ENCODE measurements around the gene SSR4. TPM values are rescaled to one million over a fixed set of nuclear protein-coding genes. Genes with fewer than 3 reads are reported as not detected.

The SSR4 gene
- total RNA-seq, 1 experiment from 2014 or later: 179 TPM

GRCh38 chrX:153782313-153782712 lies 12.2 kb upstream of the SSR4 start:
- no peak overlapping the region for H3K4me2 ChIP-seq (ENCODE audit: insufficient read depth, insufficient read length, low read length)
- H3K36me3 Mint-ChIP-seq (ENCODE audit: insufficient read depth in 1 of 3, low read depth in 3 of 3): peaks cover 12 to 24% (median 13%) of the 10 kb centered on the region in 3 experiments; a peak in 6 of 7 replicates
- no peak overlapping the region for H2BK120ac ChIP-seq (ENCODE audit: low read depth, low read length, poor library complexity, severe bottlenecking)
- no peak overlapping the region for H3K27ac ChIP-seq (ENCODE audit: insufficient read length, low read depth, low read length)
- no peak overlapping the region for H3K4ac ChIP-seq (ENCODE audit: low read depth, low read length)
- H4K8ac ChIP-seq (replicated peaks; ENCODE audit: insufficient read length, low read depth, low read length): no peak overlapping the region
- H2AFZ ChIP-seq (ENCODE audit: low read length): no peak overlapping the region
- peak; percentile 56 for DNase-seq
- H2BK12ac ChIP-seq (ENCODE audit: insufficient read length, low read depth, low read length): no peak overlapping the region
- H3K4me3 Mint-ChIP-seq: no peak overlapping the region
- H3T11ph ChIP-seq (ENCODE audit: low read length): no peak overlapping the region
- WGBS (ENCODE audit: extremely low coverage, insufficient read length, low lambda C conversion rate): no CpG with 5 or more reads among the region's 11 CpGs
- no peaks in the 10 kb centered on the region for H3K79me1 ChIP-seq (ENCODE audit: insufficient read depth, low read depth, low read length, poor library complexity, severe bottlenecking)
- H3K18ac ChIP-seq (ENCODE audit: insufficient read length, low read depth, low read length): no peak overlapping the region
- H3K56ac ChIP-seq (ENCODE audit: insufficient read length, low read depth, low read length): no peak overlapping the region
- no peaks in the 10 kb centered on the region for H4K20me1 ChIP-seq (ENCODE audit: control insufficient read depth, insufficient read depth, insufficient read length)
- no peak overlapping the region for H4K5ac ChIP-seq (ENCODE audit: insufficient read length, low read depth, low read length)
- no peaks in the 10 kb centered on the region for H3K4me1 ChIP-seq (ENCODE audit: insufficient read depth, low read length)
- no peaks in the 10 kb centered on the region for H3K23me2 ChIP-seq (ENCODE audit: insufficient read length, low read depth, low read length, poor library complexity, severe bottlenecking)
- H3K23ac ChIP-seq (ENCODE audit: insufficient read length, low read depth, low read length): no peak overlapping the region
- H3K14ac ChIP-seq (ENCODE audit: insufficient read depth, low read length): no peak overlapping the region
- no peak overlapping the region for H3K27ac Mint-ChIP-seq
- TF ChIP-seq CTCF (conservative IDR thresholded peaks at IDR 0.05): peak; percentile 45
- H3K9me3 ChIP-seq (ENCODE audit: control insufficient read depth, low read depth, low read length): peaks cover 8% of the 10 kb centered on the region
- H2BK15ac ChIP-seq (ENCODE audit: low read depth, low read length): no peak overlapping the region
- no peak overlapping the region for H3K9ac ChIP-seq (ENCODE audit: extremely low read depth, insufficient read length, low read length)
- peaks cover 41 to 65% of the 10 kb centered on the region in 2 experiments for H3K9me3 Mint-ChIP-seq
- H4K91ac ChIP-seq (ENCODE audit: insufficient read length, low read depth, low read length): no peak overlapping the region
- H3K79me2 ChIP-seq (ENCODE audit: insufficient read depth, low read length): no peaks in the 10 kb centered on the region
- peaks cover 2% of the 10 kb centered on the region; the same call in 1 of the 2 replicates for H3K27me3 Mint-ChIP-seq (ENCODE audit: low read depth)
- H2BK5ac ChIP-seq (ENCODE audit: insufficient read length, low read length): no peak overlapping the region
- no peaks in the 10 kb centered on the region for H3K27me3 ChIP-seq (ENCODE audit: insufficient read depth, low read length)
- H2AK5ac ChIP-seq (ENCODE audit: insufficient read length, low read length): no peak overlapping the region
- H3K4me1 Mint-ChIP-seq: peaks cover 4 to 8% of the 10 kb centered on the region in 2 experiments
- no peak overlapping the region for H2BK20ac ChIP-seq (ENCODE audit: low read depth, low read length, poor library complexity, severe bottlenecking)

Measured in H9 (cell line).